ENCODE results near the gene VPS54.

The VPS54 gene

DNA sequence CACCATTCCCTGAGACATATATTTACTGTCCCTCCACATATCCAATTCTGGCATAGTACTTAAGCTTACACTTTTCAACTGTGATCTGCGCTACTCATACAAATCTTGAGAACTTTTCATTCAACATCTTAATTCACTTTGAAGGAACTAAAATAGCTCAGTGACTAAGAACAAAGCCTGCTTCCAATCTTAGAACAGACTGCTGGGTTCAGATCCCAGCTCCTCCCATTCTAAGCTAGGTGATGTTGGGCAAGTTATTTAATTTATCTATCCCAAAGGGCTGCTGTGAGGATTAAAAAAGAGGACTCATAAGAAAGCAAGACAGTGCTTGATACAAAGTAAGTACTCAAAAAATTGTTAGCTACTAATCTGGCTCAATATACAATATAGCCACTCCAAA, 119.6 kb downstream of the VPS54 start:
- DNase-seq: no peak

DNA sequence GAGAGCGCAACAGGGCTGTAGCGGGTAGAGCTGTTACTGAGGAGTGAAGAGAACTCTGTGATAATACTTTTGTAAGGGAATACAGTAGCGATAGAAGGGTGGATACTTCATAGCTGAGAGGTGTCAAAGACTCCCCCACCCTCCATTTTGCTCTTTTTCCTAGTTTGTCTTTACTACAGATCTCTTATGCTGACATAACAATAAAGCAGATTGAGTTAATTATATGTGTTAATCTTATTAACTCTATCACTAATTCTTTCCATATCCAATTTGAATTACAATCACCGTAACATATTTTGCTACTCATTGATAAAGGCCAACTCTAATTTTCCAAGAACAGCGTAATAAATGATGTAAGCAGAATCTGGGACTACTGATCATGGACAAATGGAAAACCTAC, 120.4 kb downstream of the VPS54 start:
- no peak for DNase-seq

DNA sequence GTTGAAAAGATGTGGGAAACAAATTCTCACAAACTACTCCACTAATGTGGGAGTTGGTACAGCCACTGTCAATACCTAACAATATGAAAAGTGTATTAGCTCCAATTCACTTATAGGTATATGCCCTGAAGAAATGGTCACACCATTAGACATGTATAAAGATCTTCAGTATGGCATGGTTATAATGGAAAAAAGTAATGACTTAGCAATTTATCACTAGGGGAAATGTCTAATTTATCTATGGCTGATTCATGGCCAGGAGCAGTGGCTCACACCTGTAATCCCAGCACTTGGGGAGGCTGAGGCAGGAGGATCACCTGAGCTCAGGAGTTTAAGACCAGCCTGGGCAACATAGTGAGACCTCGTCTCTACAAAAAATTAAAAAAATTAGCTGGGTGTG, 125.1 kb downstream of the VPS54 start:
- no peak for DNase-seq

DNA sequence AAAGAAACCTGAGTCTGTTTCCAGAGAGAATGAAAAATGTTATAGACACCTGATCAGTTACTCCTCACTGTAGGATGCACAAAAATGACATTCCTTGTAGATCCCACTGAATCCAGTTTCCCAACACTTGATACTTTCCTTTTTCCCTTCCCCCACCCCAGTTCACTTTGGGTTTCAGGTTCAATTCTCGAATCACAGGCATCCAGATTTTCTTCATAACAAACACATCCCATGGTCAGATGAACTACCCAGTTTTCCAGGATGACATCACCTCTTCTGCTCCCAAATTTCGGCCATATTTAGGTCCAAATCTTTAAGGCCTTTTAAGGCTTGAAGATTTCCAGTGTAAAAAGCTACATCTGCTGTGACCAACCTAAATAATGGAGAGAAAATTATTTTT, 126.1 kb downstream of the VPS54 start:
- no peak for DNase-seq

DNA sequence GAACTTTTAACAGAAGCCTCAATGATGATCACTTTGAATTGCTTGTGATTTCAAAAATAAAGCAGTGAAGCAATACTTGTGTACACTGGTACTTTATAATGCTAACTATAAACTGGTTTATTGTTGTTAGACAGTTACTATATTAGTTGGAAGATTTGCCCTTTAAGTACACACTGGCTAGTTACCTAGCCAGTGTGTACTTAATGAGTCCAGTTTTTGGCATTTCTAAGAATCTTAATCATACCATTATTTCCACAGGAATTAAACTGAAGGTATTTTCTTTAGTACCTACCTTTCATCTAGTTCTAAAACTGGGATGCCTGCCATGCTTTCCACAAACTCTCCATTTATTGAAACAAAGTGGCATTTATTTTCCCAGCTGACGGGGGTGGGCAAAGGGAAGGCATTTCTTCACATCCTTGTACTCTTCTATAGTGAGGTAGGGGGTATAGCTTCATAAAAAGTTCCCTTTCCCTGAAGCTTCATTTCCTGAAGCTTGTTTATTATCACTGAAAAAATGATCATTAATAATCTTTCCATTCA, 127.7 kb downstream of the VPS54 start:
- DNase-seq: no peak

DNA sequence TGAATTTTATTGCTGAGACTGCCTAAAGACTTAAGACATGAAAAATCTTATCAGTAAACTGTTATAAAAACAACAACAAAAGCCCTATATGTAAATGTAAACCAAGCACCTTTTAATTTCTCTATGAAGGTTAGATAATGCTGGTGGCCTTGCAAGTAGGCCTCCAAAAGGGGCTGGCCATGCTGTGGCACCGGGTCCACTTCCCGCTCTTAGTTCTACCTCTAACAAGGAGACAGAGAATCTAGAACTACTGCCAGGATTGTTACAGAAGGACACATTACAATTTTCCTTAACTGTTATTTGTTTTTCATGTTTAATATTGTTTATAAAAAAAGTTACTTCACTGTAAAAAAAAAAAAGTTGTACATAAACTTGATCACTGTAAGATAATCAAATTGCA, 128.6 kb downstream of the VPS54 start:
- DNase-seq: no peak

DNA sequence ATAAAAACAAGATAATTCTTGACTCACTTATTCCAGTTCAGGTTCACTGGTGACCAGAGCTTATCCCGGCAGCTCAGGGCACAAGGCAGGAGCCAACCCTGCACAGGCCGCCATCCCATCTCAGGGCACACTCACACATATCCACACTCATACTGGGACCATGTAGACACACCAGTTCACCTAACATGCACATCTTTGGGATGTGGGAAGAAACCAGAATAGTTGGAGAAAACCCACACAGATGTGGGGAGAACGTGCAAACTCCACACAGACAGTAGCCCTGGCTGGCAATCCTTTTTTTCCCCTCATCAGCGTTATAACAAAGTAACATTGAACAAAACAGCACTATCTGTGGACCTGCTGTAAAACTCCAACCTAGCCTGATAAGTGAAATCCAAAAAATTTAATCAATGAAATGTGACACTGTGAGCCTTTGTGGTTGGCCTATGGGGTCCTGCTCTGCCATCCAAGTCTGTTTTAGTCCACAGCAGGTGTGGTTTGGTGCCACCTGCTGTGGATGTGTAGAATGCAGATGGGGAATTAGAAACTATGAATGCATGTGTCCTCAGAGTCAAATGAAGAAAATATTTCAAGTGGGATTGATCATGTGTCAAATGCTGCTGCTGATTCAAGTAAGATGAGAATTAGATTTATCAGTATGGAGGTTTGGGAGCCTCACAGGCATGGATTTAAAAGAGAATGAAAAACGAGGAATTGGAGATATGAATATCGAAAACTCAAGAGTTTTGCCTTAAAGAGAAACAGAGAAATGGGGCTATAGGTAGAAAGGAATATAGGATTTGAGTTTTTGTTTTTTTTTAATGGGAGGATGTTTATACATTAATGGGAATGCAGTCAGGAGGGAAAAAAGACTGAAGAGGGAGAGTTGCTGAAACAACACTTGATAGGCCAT, 130.5 kb downstream of the VPS54 start:
- peak; percentile 14 to 16 for DNase-seq

DNA sequence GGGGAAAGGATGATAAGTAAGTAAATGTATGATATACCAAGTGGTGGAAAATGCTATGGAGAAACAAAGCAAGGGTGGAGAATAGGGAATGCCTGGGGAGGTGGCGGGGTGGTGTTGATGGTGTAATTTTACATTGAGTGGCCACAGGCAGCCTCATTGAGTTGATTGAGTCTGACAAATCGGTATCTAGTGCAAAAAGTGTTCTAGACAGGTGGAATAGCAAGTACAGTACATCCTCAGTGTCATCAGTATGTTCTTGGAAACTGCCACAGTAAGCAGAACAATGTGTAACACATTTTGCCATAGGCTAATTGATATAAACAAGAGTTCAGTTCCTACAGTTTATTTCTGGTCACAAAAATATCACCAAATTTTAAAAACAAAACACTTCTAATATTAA, 131.2 kb downstream of the VPS54 start:
- no peak for DNase-seq

DNA sequence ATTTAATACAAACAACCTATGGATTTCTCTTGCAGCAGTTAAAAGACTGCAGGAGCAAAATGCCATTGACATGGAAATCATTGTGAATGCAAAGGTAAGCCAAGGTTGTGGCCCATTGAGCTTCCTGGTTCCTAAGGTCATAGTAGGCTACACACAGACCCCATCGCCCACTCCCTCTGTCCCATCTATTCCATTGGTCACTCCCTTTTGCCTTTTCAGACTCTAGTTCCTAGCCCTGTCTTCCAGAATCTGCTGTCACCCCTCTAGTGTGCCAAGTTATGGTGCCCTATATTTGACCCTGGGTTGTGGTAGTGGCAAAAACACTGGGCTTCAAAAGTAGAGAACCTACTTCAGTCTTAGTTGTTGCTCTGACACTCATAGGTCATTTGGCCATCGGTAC, 132.8 kb downstream of the VPS54 start:
- no peak for DNase-seq

DNA sequence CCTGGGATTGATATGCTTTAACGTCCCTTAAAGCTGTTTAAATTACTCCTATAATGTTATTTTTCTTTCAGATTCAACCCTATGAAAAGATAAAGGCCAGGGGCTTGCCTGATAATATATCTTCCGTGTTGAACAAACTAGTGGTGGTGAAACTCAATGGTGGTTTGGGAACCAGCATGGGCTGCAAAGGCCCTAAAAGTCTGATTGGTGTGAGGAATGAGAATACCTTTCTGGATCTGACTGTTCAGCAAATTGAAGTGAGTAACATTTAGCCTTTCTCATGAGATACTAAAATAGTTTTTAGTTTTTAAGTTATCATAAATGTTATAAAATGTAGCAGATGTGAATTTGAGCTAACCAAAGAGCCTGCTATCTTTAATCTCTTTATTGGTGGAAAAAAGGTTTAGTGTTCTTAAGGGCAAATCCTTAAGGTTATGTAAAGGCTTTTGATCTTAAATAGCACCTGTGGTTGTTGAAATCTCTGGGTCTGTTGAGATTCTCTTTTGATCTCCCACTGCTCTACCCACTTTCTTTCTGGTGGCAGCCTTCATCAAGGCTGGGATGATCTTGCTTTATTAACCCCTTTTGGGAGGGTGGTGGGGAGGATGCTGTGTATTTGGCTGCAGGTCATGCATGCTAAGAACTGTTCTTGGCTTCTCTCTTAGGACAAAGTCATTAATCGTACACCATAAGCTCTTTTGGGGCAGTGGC, 136.7 kb downstream of the VPS54 start:
- no peak for DNase-seq

DNA sequence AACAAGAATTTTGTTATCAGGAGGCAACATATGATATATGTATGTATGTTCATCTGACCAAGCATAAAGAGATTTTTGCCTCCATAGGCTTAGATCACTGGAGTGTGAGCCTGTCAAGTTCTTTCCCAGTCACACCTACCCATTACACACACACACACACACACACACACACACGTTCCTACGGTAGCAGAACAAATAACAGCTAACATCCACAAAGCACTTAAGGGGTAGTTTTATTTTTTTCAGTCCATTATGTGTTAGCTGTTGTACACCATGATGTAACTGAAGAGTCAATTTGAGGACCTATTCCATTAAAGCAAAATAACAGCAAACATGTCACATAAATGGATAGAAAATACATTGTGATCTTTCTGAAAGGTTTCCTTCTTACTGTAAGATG, 138.0 kb downstream of the VPS54 start:
- DNase-seq: no peak

DNA sequence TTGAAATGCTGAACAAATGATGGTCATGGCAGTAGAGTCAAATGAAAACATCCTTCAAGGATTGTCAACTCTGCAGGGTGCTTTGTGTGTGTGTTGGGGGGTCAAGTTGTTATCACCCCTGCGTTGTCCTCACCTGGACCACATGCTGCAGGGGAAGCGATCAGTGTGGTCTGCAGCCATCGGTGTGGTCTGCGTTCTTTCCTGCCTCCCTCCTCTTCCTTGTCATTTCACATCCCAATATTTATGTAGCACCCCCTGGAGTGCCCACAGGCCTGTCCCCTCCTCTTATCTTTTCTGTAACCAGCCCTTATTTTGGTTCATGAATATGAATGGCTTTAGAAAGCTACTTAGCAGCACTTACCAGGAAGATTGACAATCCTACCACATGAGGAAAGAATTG, 138.6 kb downstream of the VPS54 start:
- no peak for DNase-seq

DNA sequence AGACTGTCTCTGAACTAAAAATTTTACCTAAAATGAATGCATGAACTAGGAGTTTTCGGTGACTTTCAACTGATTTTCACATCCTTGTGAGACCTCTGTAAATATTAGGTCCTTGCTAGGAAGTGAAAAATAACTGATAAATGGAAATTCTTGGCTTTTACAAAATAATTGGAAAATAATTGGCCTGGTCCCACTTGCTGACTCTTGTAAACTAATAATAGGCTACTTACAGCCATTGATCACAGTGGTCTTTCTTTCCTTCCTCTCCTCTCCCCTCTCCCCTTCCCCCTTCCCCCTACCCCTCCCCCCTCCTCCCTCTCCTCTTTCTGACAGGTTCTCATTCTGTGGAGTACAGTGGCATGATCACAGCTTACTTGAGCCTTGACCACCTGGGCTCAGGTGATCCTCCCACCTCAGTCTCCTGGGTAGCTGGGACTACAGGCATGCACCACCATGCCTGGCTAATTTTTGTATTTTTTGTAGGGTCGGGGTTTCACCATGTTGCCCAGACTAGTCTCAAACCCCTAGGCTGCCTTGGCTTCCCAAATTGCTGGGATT, 139.3 kb downstream of the VPS54 start:
- DNase-seq: no peak

DNA sequence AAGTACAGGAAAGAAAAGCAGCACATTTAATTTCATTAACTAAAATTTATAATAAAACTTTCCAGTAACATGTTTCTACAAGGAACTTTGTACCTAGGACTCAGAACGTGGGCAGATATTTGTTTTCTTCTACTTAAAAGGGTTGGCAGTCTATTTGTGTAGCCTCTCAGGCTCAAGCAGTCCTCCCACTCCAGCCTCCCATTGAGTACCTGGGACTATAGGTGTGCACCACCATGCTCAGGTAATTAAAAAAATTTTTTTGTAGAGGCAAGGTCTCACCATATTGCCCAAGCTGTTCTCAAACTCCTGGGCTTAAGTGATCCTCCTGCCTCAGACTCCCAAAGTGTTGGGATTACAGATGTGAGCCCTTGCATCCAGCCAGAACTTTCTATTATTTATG, 140.7 kb downstream of the VPS54 start:
- no peak for DNase-seq

DNA sequence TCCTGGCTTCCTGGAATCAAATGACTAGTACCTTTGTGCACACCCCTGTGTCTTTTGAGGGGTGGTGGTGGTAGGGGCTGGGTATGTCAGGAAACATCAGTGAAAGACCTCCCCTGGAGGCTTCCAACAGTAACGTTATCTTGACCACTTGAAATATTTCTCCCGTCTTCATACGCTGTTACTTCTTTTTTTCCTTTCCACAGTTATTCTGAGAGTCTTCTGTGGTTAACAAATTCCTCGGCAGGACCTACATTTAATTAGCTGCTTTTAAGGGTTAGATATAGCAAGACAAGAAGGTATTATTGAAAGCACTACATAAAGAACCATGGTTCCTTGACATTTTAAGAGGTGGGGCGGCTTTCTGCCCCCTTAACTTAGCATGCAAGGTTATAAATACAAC, 142.9 kb downstream of the VPS54 start:
- no peak for DNase-seq

DNA sequence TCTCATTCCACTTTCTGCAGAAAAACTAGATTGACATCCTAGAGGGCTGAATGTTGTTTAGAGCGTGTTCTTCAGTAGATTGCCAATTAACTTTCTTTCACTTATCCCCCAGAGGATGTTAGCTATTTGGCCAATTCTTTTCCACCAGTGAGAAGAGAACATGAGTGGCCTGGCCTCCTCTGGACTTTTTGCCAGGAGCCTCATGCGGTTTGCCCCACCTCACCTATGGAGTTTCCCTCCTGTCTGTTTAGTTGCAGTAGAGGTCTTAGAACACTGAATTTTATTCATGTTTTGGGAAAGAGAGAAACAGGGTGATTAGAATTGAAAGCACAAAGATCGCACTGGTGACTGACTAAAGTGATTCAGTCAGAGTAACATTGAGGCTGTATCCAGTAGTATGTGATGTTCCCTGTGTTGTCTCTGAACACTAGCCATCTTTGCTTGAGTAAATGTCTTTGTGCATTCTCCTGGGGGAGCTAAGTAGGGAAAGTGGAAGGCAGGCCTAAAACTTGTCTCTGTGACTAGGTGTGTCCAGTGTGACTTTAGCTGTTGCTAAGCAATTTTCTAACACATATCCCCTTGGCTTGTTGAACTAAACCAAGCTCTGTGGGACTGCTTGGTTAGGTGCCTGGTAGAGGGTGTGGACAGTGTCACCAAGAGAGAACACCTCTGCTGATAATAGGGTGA, 143.5 kb downstream of the VPS54 start:
- DNase-seq: no peak

DNA sequence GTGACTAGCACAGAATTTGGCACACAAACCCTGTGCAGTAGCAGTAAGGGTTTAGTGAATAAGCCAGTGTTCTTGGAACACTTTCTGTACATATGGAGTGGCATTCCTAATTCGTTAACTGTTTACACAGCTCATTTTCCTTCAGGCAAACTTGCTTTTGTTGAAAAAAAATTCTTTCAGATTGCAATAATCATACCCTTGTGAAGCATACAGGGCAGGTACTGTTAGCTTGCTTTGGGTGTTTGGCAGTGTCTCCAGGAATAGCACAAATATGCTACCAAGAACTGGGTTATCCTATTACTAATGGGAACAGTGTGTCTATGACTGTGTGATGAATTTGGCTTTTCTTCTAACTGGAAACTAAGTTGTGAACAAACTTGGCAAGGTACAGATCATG, 144.1 kb downstream of the VPS54 start:
- DNase-seq: no peak

DNA sequence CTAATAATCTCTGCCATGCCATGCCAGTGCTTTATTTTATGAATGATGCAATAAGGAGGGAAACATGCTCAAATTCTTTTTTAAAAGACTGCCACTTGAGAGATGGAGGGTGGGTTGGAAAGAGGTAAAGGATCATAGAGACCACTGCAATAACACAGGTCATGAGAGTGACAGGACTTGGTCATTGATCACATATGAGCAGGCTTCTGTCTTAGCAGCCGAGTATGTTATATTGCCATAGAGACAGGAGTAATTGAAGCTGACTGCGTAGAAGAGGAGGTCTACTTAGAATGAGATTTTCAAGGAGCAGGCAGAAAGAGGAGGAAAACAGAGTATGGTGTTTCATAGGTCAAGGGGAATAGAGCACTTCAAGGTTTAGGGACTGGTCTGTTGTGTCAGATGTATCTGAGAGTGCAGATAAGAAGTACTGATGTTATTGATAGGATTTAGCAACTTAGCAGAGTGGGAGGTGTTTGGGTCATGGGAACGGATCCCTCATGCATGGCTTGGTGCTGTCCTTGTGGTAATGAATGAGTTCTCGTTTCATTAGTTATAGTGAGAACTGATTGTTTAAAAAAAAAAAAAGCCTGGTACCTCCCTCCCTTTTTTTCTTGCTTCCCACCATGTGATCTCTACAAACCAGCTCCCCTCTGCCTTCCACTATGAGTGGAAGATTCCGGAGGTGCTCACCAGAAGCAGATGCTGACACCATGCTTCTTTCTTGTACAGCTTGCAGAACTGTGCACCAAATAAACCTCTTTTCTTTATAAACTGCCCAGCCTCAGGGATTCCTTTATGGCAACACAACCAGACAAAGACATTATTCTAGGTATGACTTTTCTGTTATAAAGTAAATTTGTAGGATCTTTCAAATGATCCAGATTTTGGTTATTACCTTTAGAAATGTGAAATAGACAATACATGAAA, 144.8 kb downstream of the VPS54 start:
- DNase-seq: no peak

DNA sequence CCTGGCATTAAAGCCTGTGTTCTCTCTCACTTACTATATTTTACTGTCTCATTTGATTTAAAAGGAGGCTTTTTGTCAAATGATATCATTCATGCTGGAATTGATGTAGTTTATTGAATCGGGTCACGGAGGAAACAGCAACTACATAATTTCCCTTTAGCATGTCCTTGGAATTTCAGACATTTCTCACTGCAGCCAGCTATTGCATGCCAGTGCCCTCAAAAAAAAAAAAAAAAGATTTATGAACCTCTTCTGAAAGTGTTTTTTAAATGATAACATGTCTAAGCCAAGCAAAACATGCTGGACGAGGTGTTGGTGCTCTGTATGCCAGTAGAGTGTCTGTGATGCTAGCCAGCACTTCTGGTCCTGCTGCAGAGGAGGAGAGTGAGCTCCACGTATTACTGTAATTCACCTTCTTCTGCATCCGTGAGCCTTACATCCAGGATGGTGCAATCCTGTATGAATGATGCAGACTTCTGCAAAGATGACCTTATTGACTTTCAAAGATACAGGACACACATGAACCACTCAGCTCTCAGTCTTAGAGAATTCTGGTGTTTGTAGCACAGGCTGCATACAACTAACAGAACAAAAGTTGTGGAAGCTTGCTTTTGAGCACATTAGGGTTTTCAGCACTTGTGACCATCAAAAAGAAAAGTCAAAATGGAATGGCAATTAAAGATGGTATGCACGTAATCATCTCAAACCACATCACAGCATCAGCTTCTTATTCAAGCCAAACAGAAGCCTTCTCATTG, 146.5 kb downstream of the VPS54 start:
- no peak for DNase-seq

DNA sequence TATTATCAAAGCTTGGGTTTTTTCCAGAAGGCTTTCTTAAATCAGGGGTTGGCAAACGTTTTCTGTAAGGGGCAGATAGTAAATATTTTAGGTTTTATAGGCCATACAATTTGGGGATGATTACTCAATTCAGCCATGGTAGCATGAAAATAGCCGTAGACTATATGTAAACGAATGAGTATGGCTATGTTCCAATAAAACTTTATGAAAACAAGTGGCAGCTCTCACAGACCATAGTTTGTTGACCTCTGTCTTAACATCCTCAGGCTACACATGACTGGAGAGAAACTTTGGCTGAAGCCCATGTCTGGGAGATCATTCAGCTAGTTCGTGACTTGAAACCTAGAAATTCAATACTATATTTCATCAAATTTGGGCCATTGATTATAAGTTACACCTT, 147.4 kb downstream of the VPS54 start:
- no peak for DNase-seq

DNA sequence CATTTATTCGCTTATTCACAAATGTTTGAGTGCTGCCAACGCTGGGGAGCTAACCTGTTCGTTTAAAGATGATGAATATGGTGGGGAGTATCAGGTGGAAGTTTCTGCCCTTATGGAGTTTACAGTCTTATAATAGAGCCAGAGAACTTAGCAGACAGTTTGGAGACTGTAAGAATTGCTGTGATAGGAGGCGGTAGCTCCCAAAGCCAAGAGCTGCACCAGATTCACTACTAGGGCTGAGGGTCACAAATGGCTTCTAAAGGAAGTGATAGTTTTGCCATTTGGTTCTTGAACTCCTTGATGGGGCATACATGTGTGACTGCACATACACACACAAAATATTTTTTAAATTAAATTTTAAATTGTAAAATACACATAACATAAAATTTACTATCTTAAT, 148.5 kb downstream of the VPS54 start:
- DNase-seq: no peak
